GM12878 (cell line): ENCODE results near the gene CDH2. TPM values are rescaled to one million over a fixed set of nuclear protein-coding genes. Genes with fewer than 3 reads are reported as not detected.

Experiments used
- ATAC-seq: fragments of 200-7000 bp; cut with Tn5 transposase; 3 replicates; pipeline ENCODE4 v1.9.1; 2020; ENCODE audit warnings: mild to moderate bottlenecking, moderate library complexity
- BruUV-seq: library from RNA; stranded (reverse); fragments of 400-500 nt; replicated peaks from 2 replicates; lab custom pipeline; 2021; lab: Mats Ljungman, UMichigan
- CTCF ChIA-PET: fragments of 300-600 bp; sonication (Branson Sonifier 250); formaldehyde crosslinking; extraction: SDS; loops from one replicate; lab custom pipeline; 2021; ENCODE audit warnings: inconsistent platforms; lab: Yijun Ruan, JAX
- POLR2A ChIA-PET: fragments of 350-600 bp; formaldehyde crosslinking; extraction: SDS; loops from one replicate; lab custom pipeline; 2021; ENCODE audit warnings: inconsistent platforms; lab: Charles Lee
- RAD21 ChIA-PET: fragments of 300-600 bp; sonication (Branson Sonifier 250); formaldehyde crosslinking; loops from one replicate; lab custom pipeline; 2023; ENCODE audit warnings: antibody characterized with exemption; ENCODE audit not compliant: unreplicated experiment; lab: Charles Lee
- SMC1A ChIA-PET: fragments of 300-600 bp; sonication (Branson Sonifier 250); formaldehyde crosslinking; loops from one replicate; lab custom pipeline; 2023; ENCODE audit not compliant: unreplicated experiment, uncharacterized antibody; lab: Charles Lee
- DNase-seq: peaks from one replicate; pipeline ENCODE4 v3.0.0-alpha.2; 2011; ENCODE audit warnings: low read depth, low spot score
- FAIRE-seq: peaks from 3 replicates; lab custom pipeline; 2011; peaks lifted over from hg19 to GRCh38; lab: Jason Lieb, UNC
- H2AFZ ChIP-seq: 2 replicates; pipeline ENCODE4 v1.6.0; 2011; ENCODE audit warnings: low read depth, low read length, control low read depth; ENCODE audit not compliant: control insufficient read depth
- H3K27ac ChIP-seq: 2 replicates; pipeline ENCODE4 v1.5.1; 2011; ENCODE audit warnings: control low read depth; ENCODE audit not compliant: control insufficient read depth, insufficient read depth
- H3K27me3 ChIP-seq, 2 experiments: replicated peaks in 1 of 2; 2 replicates each; pipeline versions ENCODE4 v1.6.0 to v1.6.1; 2011; ENCODE audit warnings: low read length in 1 of 2; ENCODE audit not compliant: control insufficient read depth in 2 of 2, insufficient read depth in 2 of 2
- H3K36me3 ChIP-seq, 2 experiments: 2 replicates each; pipeline ENCODE4 v1.5.1; 2011; ENCODE audit warnings: low read length in 1 of 2; ENCODE audit not compliant: control insufficient read depth in 2 of 2, insufficient read depth in 2 of 2
- H3K4me1 ChIP-seq: 2 replicates; pipeline ENCODE4 v1.6.1; 2011; ENCODE audit warnings: mild to moderate bottlenecking, low read length, moderate library complexity, mixed read lengths; ENCODE audit not compliant: control insufficient read depth, insufficient read depth
- H3K4me2 ChIP-seq: 2 replicates; pipeline ENCODE4 v1.6.0; 2011; ENCODE audit warnings: control low read depth; ENCODE audit not compliant: control insufficient read depth, insufficient read depth
- H3K4me3 ChIP-seq: fragments of 200-600 bp; sonication (generic); 2 replicates; pipeline ENCODE4 v1.5.1; 2016
- H3K79me2 ChIP-seq: 2 replicates; pipeline ENCODE4 v1.6.0; 2011; ENCODE audit warnings: low read length; ENCODE audit not compliant: control insufficient read depth, insufficient read depth
- H3K9ac ChIP-seq: 2 replicates; pipeline ENCODE4 v1.8.0; 2011; ENCODE audit warnings: low read length, control low read depth, mixed read lengths; ENCODE audit not compliant: control insufficient read depth, insufficient read depth
- H3K9me3 ChIP-seq: replicated peaks from 3 replicates; pipeline ENCODE4 v1.5.1; 2011; ENCODE audit warnings: mild to moderate bottlenecking, low read length; ENCODE audit not compliant: control insufficient read depth, insufficient read depth
- H4K20me1 ChIP-seq: 2 replicates; pipeline ENCODE4 v1.6.0; 2011; ENCODE audit not compliant: control insufficient read depth, insufficient read depth
- CHD1 ChIP-seq: IDR thresholded peaks from 2 replicates; pipeline ENCODE4 v1.6.1; 2012; ENCODE audit warnings: low read depth, low read length, improper control_type of control experiment
- CHD4 ChIP-seq: fragments of 200-600 bp; sonication (generic); IDR thresholded peaks from 2 replicates; pipeline ENCODE4 v1.6.1; 2016; ENCODE audit warnings: mild to moderate bottlenecking
- E2F8 ChIP-seq: fragments of 450-650 bp; IDR thresholded peaks from 2 replicates; pipeline ENCODE4 v1.6.1; 2018; ENCODE audit warnings: mild to moderate bottlenecking, low read depth, moderate library complexity; ENCODE audit not compliant: partially characterized antibody
- FOXK2 ChIP-seq: fragments of 450-650 bp; IDR thresholded peaks from 2 replicates; pipeline ENCODE4 v1.6.1; 2017; ENCODE audit warnings: mild to moderate bottlenecking, moderate library complexity
- MTA3 ChIP-seq: IDR thresholded peaks from 2 replicates; pipeline ENCODE4 v1.6.1; 2012; ENCODE audit warnings: low read length, inconsistent platforms, borderline replicate concordance
- MYC ChIP-seq: IDR thresholded peaks from 2 replicates; pipeline ENCODE4 v1.6.1; 2011; ENCODE audit warnings: mild to moderate bottlenecking, low read length, moderate library complexity, inconsistent platforms; ENCODE audit not compliant: insufficient read depth, insufficient replicate concordance, insufficient read length, severe bottlenecking
- PKNOX1 ChIP-seq: fragments of 450-650 bp; IDR thresholded peaks from 2 replicates; pipeline ENCODE4 v1.6.1; 2016; ENCODE audit warnings: mild to moderate bottlenecking
- WGBS: methylation state at CpG from one replicate; pipeline ENCODE4 v1.1.6; 2016; ENCODE audit warnings: low lambda C conversion rate; ENCODE audit not compliant: insufficient replicate concordance, insufficient coverage; ENCODE audit errors: missing lambda C conversion rate; 5-methylcytosine and 5-hydroxymethylcytosine counted together
- in situ Hi-C: fragments of 300-500 bp; cut with MboI; formaldehyde crosslinking; loops from 9 replicates; pipeline ENCODE4 v1.14.3; 2018; ENCODE audit warnings: mixed read lengths
- intact Hi-C: fragments of 100-400 bp; cut with micrococcal nuclease; formaldehyde crosslinking; loops from one replicate; pipeline ENCODE4 v1.14.2; 2022; ENCODE audit not compliant: unreplicated experiment
- polyA plus RNA-seq, 11 experiments: library from polyadenylated mRNA; depleted of rRNA in 4 of 11; unstranded in 6 of 11; stranded (reverse) in 5 of 11; fragments of >200 nt; fragmentation: Nextera tagmentation in 4 of 11; fragmentation: Illumina TruSeq in 1 of 11; extraction: Ambion mirVana in 4 of 11; extraction: Trizol in 1 of 11; gene quantifications; 1 replicate in 1 of 11; 2 replicates in 10 of 11; pipeline versions ENCODE4 v1.2.1 to v1.2.3, GENCODE V29; 2011 to 2016; ENCODE audit warnings: inconsistent platforms in 2 of 11, missing spikeins in 2 of 11, low read depth in 1 of 11
- total RNA-seq, 4 experiments: library from RNA; depleted of rRNA in 3 of 4; stranded (reverse); fragments of >200 nt in 3 of 4; fragmentation: Illumina TruSeq in 1 of 4; extraction: Trizol in 1 of 4; gene quantifications; 2 replicates each; pipeline versions ENCODE4 v1.2.1 to v1.2.3, GENCODE V29; 2013 to 2021
- TF ChIP-seq, protein P1 (sequence below): IDR thresholded peaks from 2 replicates; pipeline ENCODE4 v1.6.1; 2011; ENCODE audit warnings: low read depth, low read length, improper control_type of control experiment, borderline replicate concordance

CDH2 gene
- total and polyA plus RNA-seq, 10 of the 15 experiments (the other 5 are each of a cell fraction or from before 2014, with no cell fraction given) = 0.01 to 0.25 (median 0.06) TPM; not detected in 4

DNA sequence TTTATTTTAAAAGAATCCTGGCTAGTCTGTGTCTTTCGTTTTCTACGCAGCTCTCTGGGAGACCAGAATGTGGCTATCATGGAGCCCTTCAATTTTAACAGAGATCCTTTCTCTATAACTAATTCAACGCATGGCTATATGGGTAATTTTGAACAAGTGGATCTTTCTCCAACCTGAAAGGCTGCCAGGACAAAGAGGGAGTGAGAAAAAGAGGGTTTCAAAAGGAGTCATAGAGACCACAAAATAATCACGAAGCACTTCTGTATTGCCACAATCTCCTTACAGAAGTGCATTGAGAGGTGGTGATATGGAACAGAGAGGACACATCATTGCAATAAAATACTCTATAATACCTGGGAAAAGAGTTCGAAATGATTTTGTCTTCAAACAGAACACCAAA, 21.7 kb upstream of the CDH2 start (continued):
- no peak for TF ChIP-seq E2F8

- no peak for FAIRE-seq
- Histone ChIP-seq H2AFZ (no peak overlapping the region), H3K9me3 (no peaks in the 10 kb centered on the region), H3K27me3 (no peaks in the 10 kb centered on the region), H3K36me3 (no peaks in the 10 kb centered on the region), H3K4me1 (no peaks in the 10 kb centered on the region), H3K9ac (no peak overlapping the region), H3K79me2 (no peaks in the 10 kb centered on the region), H3K4me3 (no peak overlapping the region), H4K20me1 (no peaks in the 10 kb centered on the region), H3K27ac (no peak overlapping the region), H3K4me2 (no peak overlapping the region)
- intact Hi-C loops = no loop called here
- WGBS = 56% methylated on average over 5 of the region's 6 CpGs
- DNase-seq = no peak
- TF ChIP-seq, protein P1, sequence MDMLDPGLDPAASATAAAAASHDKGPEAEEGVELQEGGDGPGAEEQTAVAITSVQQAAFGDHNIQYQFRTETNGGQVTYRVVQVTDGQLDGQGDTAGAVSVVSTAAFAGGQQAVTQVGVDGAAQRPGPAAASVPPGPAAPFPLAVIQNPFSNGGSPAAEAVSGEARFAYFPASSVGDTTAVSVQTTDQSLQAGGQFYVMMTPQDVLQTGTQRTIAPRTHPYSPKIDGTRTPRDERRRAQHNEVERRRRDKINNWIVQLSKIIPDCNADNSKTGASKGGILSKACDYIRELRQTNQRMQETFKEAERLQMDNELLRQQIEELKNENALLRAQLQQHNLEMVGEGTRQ = no peak
- TF ChIP-seq CHD1 (no peak), CHD4 (no peak), MTA3 (no peak), FOXK2 (no peak), MYC (no peak), PKNOX1 (no peak)
- CTCF ChIA-PET = no interaction called here
- BruUV-seq = no TSS peak
- POLR2A ChIA-PET = no interaction called here
- in situ Hi-C loops = no loop called here
- SMC1A ChIA-PET = no interaction called here
- RAD21 ChIA-PET = no interaction called here
- ATAC-seq = no peak
These were observed 16.3 kb upstream of the CDH2 start for GRCh38 chr18:28193177-28193778.
